ENCODE measurements around the gene ZNF367. TPM values are rescaled to one million over a fixed set of nuclear protein-coding genes. Genes with fewer than 3 reads are reported as not detected.

The ZNF367 gene
- total RNA-seq, 2 donors from 2014 or later, result 22.6 to 24.7 TPM

DNA sequence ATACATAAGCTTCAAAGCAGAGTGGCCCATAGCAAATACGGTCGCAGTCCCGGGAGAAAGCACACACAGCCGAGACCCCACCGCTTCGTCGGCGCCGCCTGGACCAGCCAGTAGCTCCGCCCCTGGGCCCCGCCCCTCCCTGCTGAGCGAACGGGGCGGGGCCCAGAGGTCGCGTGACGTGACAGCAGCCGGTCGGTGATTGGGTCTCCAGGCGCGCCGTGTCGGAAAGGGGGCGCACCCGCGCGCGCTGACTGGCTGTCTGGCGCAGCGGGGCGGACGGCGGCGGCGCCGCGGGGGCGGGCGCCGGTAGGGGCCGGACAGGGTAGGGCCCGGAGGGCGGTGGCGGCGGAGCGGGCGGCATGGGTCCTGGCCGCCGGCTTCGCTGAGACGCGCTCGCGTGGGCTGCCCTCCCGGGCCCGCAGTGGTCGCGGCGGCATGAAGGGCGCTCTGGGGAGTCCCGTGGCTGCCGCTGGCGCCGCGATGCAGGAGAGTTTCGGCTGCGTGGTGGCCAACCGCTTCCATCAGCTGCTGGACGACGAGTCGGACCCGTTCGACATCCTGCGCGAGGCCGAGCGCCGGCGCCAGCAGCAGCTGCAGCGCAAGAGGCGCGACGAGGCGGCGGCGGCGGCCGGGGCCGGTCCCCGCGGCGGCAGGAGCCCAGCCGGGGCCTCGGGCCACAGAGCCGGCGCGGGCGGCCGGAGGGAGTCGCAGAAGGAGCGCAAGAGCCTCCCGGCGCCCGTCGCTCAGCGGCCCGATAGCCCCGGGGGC, 31.9 kb upstream of the ZNF367 start, which contains the start of gene HABP4:
HABP4 (plus strand) TSS at position 325 of the 768 bp plus-strand sequence; CDS start at position 436, 111 bp downstream.
- DNase-seq (peak; percentile 97 to 98), ATAC-seq (replicated peaks in 1 of 2) (peak; percentile 97 to 98)
- peaks cover 40% of the 10 kb centered on the region for H3K4me1 Mint-ChIP-seq (ENCODE audit: low read depth)
- peak within 1 kb of the TSS; percentile 83 to 90 for H3K4me3 Mint-ChIP-seq
- no peaks in the 10 kb centered on the region for H3K9me3 Mint-ChIP-seq
- no peaks in the 10 kb centered on the region for H3K36me3 Mint-ChIP-seq (ENCODE audit: insufficient read depth in 2 of 2)
- peaks cover 22% of the 10 kb centered on the region for H3K27me3 Mint-ChIP-seq (ENCODE audit: low read depth)
- H3K27ac Mint-ChIP-seq, result peak within 1 kb of the TSS; percentile 65

- ATAC-seq (replicated peaks in 1 of 2) (peak; percentile 9 to 17), DNase-seq (no peak)
- Mint-ChIP-seq H3K4me3 (peak overlapping the region; percentile 77 to 83), H3K9me3 (no peaks in the 10 kb centered on the region), H3K4me1 (ENCODE audit: low read depth) (peaks cover 40% of the 10 kb centered on the region), H3K27me3 (ENCODE audit: low read depth) (peaks cover 22% of the 10 kb centered on the region), H3K27ac (no peak overlapping the region), H3K36me3 (ENCODE audit: insufficient read depth in 2 of 2) (no peaks in the 10 kb centered on the region)
Measured at GRCh38 chr9:96449523-96449844, 31.3 kb upstream of the ZNF367 start.

DNA sequence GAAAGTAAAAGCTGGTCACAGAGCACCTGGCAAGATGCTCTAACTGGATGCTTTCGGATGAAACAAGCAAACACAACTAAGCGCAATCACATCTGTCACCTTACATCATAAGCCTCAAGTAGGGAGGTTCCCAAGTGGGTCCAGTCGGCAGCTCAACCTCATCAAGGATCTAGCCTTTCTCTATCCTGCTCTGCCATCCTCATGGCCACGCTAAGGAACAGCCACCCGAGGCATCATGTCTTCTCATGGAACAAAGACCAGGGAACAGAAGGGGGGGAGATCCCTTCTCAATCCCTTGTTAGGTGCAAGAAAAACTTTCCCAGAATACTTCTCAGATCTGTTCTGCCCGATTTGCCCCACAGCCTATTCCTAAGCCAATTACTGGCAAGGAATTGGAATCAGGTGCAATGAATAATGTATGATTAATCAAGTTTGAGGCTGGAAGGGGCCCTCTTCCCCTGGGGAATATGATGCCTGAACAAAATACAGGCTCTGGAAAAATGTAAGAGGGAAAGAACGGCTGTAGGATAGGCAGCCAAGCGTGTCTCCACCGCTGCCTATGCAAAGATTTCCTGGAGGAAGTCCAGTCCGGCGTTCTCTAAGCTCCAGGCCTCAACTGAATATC, 30.5 kb upstream of the ZNF367 start:
- ATAC-seq (replicated peaks in 1 of 2) (no peak), DNase-seq (no peak)
- Mint-ChIP-seq H3K27ac (no peak overlapping the region), H3K9me3 (no peaks in the 10 kb centered on the region), H3K4me1 (ENCODE audit: low read depth) (peaks cover 37% of the 10 kb centered on the region), H3K27me3 (ENCODE audit: low read depth) (peaks cover 22% of the 10 kb centered on the region), H3K36me3 (ENCODE audit: insufficient read depth in 2 of 2) (no peaks in the 10 kb centered on the region), H3K4me3 (peak overlapping the region; percentile 77 to 83)

DNA sequence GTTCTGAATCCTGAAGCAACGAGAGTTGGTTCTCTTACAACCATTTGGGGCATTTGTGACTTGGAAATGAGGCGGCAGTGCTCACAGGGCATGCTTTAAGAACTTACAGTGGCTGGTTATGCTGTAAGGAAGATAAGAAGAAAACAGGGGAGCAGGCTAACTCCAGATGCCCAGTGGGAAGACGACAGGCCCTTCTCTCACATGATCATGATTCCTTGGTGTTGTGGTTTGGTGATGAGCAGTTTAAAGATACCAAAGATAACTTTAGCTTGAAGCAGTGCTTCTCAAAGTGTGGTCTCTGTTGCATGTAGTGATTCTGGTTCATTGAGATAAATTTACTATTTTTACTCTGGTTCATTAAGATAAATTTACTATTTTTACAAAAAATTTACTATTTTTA, 29.2 kb upstream of the ZNF367 start:
- H3K4me3 Mint-ChIP-seq, result no peak overlapping the region
- ATAC-seq (replicated peaks in 1 of 2) (no peak), DNase-seq (no peak)
- H3K4me1 Mint-ChIP-seq (ENCODE audit: low read depth), result peaks cover 30% of the 10 kb centered on the region
- peaks cover 22% of the 10 kb centered on the region for H3K27me3 Mint-ChIP-seq (ENCODE audit: low read depth)
- H3K9me3 Mint-ChIP-seq, result no peaks in the 10 kb centered on the region
- no peaks in the 10 kb centered on the region for H3K36me3 Mint-ChIP-seq (ENCODE audit: insufficient read depth in 2 of 2)
- H3K27ac Mint-ChIP-seq, result peak overlapping the region; percentile 73

DNA sequence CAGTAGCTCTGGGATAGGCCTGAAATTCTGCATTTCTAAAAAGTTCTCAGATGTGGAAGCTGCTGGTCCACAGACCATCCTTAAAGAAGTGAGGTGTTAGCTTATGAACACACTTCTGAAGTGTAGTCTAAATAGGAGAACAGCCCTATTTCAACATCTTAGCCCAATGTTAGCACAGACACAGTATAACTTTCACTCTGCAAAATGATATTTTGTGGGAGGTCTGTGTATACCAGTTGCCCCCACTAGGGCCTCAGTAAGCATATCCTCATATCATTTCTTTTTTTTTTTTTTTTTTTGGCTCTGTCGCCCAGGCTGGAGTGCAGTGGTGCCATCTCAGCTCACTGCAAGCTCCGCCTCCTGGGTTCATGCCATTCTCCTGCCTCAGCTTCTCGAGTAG, 24.3 kb upstream of the ZNF367 start:
- DNase-seq (no peak), ATAC-seq (replicated peaks in 1 of 2) (peak; percentile 34 to 38)
- no peaks in the 10 kb centered on the region for H3K36me3 Mint-ChIP-seq (ENCODE audit: insufficient read depth in 2 of 2)
- H3K27me3 Mint-ChIP-seq (ENCODE audit: low read depth), result no peaks in the 10 kb centered on the region
- H3K4me1 Mint-ChIP-seq (ENCODE audit: low read depth), result peaks cover 4% of the 10 kb centered on the region
- no peak overlapping the region for H3K4me3 Mint-ChIP-seq
- H3K9me3 Mint-ChIP-seq, result no peaks in the 10 kb centered on the region
- H3K27ac Mint-ChIP-seq, result no peak overlapping the region

DNA sequence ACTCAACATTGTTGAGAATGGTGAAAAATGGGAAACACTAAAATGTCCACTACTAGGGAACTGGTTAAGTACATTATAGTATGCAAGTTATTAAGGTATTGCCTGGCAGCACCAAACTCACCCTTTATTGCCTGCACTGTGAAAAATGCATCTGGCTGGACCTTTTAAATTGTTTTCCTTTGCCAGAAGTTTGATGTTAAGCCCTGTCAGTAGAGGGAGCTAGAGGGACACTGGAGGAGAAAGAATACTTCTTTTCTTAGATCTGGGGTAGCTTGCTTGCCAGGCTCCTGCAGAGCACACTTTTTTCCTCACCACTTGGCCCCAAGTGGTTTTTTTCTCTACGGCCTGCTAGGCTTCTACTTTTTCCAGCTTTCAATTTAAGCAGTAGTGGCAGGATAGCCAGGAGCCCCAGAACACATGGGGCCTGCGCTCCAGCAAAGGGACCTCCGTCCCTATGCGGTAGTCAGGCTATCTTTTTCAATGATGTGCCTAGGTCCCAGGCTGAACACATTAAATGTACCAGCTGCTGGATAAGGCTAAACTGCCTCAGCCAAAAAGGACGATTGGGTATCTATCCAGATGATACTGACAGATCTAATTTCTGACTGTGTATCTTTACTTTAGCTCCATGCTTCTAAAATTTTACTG, 23.8 kb upstream of the ZNF367 start:
- ATAC-seq (replicated peaks in 1 of 2), result peak; percentile 22 to 26
- Mint-ChIP-seq H3K4me3 (no peak overlapping the region), H3K9me3 (no peaks in the 10 kb centered on the region), H3K27me3 (ENCODE audit: low read depth) (no peaks in the 10 kb centered on the region), H3K27ac (no peak overlapping the region), H3K36me3 (ENCODE audit: insufficient read depth in 2 of 2) (no peaks in the 10 kb centered on the region), H3K4me1 (ENCODE audit: low read depth) (no peaks in the 10 kb centered on the region)
- DNase-seq, result peak; percentile 20 to 53

DNA sequence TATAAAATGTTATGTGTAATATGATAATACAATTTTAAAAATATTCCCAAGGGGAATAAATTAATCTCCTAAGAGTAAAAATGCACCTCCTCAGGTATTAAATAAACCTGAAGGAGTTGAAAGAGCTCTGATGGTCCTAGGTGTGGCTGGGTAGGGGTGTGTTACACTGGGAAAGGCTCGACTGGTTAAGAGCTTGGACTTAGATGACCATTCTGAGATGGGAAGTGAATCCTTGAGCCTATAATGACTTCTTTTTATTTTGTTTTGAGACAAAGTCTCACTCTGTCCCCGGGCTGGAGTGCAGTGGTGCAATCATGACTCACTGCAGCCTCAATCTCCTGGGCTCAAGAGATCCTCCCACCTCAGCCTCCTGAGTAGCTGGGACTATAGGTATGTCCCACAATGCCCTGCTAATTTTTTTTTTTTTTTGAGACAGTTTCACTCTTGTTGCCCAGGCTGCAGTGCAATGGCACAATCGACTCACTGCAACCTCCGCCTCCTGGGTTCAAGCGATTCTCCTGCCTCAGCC, 22.6 kb upstream of the ZNF367 start:
- Mint-ChIP-seq H3K27ac (no peak overlapping the region), H3K4me3 (no peak overlapping the region), H3K4me1 (ENCODE audit: low read depth) (no peaks in the 10 kb centered on the region), H3K27me3 (ENCODE audit: low read depth) (no peaks in the 10 kb centered on the region), H3K9me3 (no peaks in the 10 kb centered on the region), H3K36me3 (ENCODE audit: insufficient read depth in 2 of 2) (no peaks in the 10 kb centered on the region)
- no peak for DNase-seq
- ATAC-seq (replicated peaks in 1 of 2), result no peak

GRCh38 chr9:96437454-96437853, 19.3 kb upstream of the ZNF367 start:
- Mint-ChIP-seq H3K4me3 (no peak overlapping the region), H3K4me1 (ENCODE audit: low read depth) (no peaks in the 10 kb centered on the region), H3K9me3 (no peaks in the 10 kb centered on the region), H3K36me3 (ENCODE audit: insufficient read depth in 2 of 2) (no peaks in the 10 kb centered on the region), H3K27me3 (ENCODE audit: low read depth) (no peaks in the 10 kb centered on the region), H3K27ac (no peak overlapping the region)
- ATAC-seq (replicated peaks in 1 of 2), result no peak
- DNase-seq, result no peak

GRCh38 chr9:96436456-96437126, 18.4 kb upstream of the ZNF367 start:
- H3K36me3 Mint-ChIP-seq (ENCODE audit: insufficient read depth in 2 of 2), result no peaks in the 10 kb centered on the region
- DNase-seq (no peak), ATAC-seq (replicated peaks in 1 of 2) (no peak)
- no peaks in the 10 kb centered on the region for H3K9me3 Mint-ChIP-seq
- H3K4me1 Mint-ChIP-seq (ENCODE audit: low read depth), result no peaks in the 10 kb centered on the region
- no peak overlapping the region for H3K4me3 Mint-ChIP-seq
- H3K27me3 Mint-ChIP-seq (ENCODE audit: low read depth), result no peaks in the 10 kb centered on the region
- no peak overlapping the region for H3K27ac Mint-ChIP-seq

- Mint-ChIP-seq H3K27ac (no peak overlapping the region), H3K9me3 (no peaks in the 10 kb centered on the region), H3K36me3 (ENCODE audit: insufficient read depth in 2 of 2) (no peaks in the 10 kb centered on the region), H3K4me1 (ENCODE audit: low read depth) (no peaks in the 10 kb centered on the region), H3K27me3 (ENCODE audit: low read depth) (no peaks in the 10 kb centered on the region), H3K4me3 (no peak overlapping the region)
- no peak for DNase-seq
- peak; percentile 56 to 72 for ATAC-seq (replicated peaks in 1 of 2)
Measured at GRCh38 chr9:96436063-96436455, 17.9 kb upstream of the ZNF367 start.

DNA sequence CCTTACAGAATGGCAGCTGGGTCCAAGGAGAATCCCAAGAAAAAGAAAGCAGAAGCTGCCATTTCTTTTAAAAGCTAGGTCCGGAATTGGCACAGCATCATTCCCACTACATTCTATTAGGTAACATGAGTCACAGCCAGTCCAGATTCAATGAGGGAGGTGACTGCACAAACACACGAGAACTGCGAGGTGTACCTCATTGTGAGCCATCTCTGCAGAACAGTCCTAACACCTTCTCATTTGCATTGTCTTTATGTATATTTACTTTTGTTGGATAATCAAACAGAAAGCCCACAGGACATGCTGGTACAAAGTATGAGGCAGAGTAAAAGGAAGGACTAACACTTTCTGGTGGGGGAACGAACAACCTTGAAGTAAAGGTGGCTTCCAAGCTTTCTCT, 17.2 kb upstream of the ZNF367 start:
- no peak overlapping the region for H3K27ac Mint-ChIP-seq
- no peaks in the 10 kb centered on the region for H3K36me3 Mint-ChIP-seq (ENCODE audit: insufficient read depth in 2 of 2)
- no peak overlapping the region for H3K4me3 Mint-ChIP-seq
- no peaks in the 10 kb centered on the region for H3K9me3 Mint-ChIP-seq
- no peak for DNase-seq
- ATAC-seq (replicated peaks in 1 of 2), result no peak
- H3K4me1 Mint-ChIP-seq (ENCODE audit: low read depth), result no peaks in the 10 kb centered on the region
- H3K27me3 Mint-ChIP-seq (ENCODE audit: low read depth), result no peaks in the 10 kb centered on the region

DNA sequence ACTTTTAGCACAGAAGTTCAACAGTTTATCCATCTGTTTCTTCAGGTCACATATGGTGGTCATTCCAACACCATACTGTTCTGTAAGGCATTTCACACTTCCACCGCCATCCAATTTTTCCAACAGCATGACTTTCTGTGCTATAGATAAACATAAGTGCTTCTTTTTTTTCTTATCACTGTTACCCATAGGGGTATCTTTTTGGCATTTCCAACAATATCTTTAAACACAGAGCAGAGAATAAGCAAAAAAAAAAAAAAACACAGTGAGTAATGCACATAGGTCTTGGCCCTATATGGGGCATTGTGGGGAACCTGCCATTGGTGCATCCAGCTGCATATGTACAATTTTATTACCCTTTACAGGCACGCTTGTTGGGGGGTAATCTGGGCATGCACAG, 12.2 kb upstream of the ZNF367 start:
- Mint-ChIP-seq H3K36me3 (ENCODE audit: insufficient read depth in 2 of 2) (no peaks in the 10 kb centered on the region), H3K27ac (no peak overlapping the region), H3K9me3 (no peaks in the 10 kb centered on the region), H3K4me1 (ENCODE audit: low read depth) (peaks cover 7% of the 10 kb centered on the region), H3K27me3 (ENCODE audit: low read depth) (no peaks in the 10 kb centered on the region), H3K4me3 (no peak overlapping the region)
- ATAC-seq (replicated peaks in 1 of 2), result no peak
- no peak for DNase-seq

DNA sequence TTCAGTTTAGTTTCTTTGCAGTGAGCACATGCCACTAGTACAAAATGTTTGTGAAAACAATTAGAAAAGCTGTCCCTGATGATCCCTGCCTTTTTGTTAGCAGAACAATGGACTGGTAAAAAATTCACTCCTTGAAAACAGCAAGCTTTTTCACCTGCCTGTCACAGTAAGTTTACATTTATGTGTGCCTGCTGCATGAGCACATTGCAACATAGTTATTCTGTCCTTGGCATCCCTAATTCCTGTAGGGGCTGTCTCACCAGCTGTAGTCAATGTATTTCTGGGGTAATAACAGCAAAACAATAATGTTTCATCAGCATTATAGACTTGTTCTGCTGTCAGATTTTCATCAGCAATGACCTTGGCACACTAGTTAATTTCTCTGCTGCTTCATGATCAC, 11.6 kb upstream of the ZNF367 start:
- H3K4me3 Mint-ChIP-seq, result no peak overlapping the region
- DNase-seq (no peak), ATAC-seq (replicated peaks in 1 of 2) (no peak)
- H3K27me3 Mint-ChIP-seq (ENCODE audit: low read depth), result no peaks in the 10 kb centered on the region
- H3K27ac Mint-ChIP-seq, result no peak overlapping the region
- no peaks in the 10 kb centered on the region for H3K9me3 Mint-ChIP-seq
- no peaks in the 10 kb centered on the region for H3K36me3 Mint-ChIP-seq (ENCODE audit: insufficient read depth in 2 of 2)
- peaks cover 7% of the 10 kb centered on the region for H3K4me1 Mint-ChIP-seq (ENCODE audit: low read depth)

Data from activated T-cell treated with anti-CD3 and anti-CD28 coated beads, Interleukin-2, amount 50 U/mL, for 72 hours (primary cell).